ENCODE data around the gene LRBA.

The LRBA gene

DNA sequence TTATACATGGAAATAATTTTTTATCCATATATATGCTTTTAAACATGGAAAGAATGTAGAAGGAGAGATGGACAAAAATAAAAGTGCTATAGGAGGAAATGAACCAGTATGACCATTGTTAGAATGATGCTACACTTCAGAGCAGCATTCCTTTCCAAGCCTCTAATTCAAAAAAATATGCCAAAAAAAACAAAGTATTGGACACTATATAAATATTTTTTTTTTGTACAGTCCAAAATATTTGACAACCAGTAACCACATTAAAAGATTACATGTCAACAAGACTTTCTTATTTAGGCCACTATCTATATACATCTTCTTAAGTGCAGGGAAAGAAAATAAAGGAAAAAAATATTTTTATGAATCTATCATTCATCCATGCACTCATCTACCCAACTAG, 198.6 kb downstream of the LRBA start:
- no peak overlapping the region for H3K4me2 ChIP-seq
- no peak overlapping the region for H3K9ac ChIP-seq
- no peaks in the 10 kb centered on the region for H3K27me3 ChIP-seq
- no peaks in the 10 kb centered on the region for H4K20me1 ChIP-seq
- no peak for TF ChIP-seq Cebpa-rat (IDR thresholded peaks at IDR 0.05)
- no peak overlapping the region for H3K27ac ChIP-seq
- no peaks in the 10 kb centered on the region for H3K36me3 ChIP-seq
- no peak overlapping the region for H3K4me3 ChIP-seq
- no peaks in the 10 kb centered on the region for H3K4me1 ChIP-seq
- H3K9me3 ChIP-seq, result no peaks in the 10 kb centered on the region

DNA sequence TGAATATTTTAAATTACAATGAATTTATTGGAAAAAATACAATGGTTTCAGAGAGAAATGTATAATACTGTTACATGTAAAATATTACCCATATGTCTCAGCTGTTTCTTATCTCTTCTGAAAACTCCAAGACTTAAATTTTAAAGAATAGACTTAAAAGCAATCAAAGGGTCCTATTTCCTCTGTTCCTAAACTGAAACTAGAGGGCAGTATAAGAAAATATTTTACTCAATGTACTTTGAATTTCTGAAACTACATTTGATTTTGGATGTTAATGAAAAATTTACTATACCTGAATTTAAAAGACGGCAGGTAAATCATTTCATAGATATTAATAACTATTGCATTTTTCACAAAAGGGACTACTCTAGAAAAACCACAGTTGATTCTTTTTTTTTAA, 200.2 kb downstream of the LRBA start:
- H3K4me1 ChIP-seq, result no peaks in the 10 kb centered on the region
- no peaks in the 10 kb centered on the region for H3K27me3 ChIP-seq
- H3K4me3 ChIP-seq, result no peak overlapping the region
- no peaks in the 10 kb centered on the region for H3K9me3 ChIP-seq
- H3K4me2 ChIP-seq, result no peak overlapping the region
- no peaks in the 10 kb centered on the region for H3K36me3 ChIP-seq
- no peak overlapping the region for H3K9ac ChIP-seq
- TF ChIP-seq Cebpa-rat (IDR thresholded peaks at IDR 0.05), result no peak
- no peaks in the 10 kb centered on the region for H4K20me1 ChIP-seq
- H3K27ac ChIP-seq, result no peak overlapping the region

DNA sequence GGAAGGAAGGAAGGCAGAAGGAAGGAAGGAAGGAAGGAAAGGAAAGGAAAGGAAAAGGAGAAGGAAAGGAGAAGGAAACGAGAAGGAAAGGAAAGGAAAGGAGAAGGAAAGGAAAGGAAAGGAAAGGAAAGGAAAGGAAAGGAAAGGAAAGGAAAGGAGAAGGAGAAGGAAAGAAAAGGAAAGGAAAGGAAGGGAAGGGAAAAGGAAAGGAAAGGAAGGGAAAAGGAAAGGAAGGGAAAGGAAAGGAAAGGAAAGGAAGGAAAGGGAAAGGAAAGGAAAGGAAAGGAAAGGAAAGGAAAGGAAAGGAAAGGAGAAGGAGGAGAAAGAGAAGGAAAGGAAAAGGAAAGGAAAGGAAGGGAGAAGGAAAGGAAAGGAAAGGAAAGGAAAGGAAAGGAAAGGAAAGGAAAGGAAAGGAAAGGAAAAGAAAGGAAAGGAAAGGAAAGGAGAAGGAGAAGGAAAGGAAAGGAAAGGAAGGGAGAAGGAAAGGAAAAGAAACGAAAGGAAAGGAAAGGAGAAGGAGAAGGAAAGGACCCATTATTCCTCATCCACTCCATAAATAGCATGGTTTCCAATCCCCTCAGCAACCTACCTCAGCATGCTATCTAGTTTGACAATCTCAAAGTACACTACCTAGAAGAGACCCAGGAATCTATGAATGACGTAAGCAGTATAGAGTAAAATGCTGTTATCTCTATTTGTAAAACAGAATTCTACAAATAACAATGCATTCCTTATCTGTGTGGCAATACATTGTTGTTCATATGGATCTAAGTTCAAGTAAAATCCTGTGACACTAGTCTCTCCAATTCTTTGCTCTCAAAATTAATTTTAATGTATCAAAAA, 209.7 kb downstream of the LRBA start:
- TF ChIP-seq Cebpa-rat (IDR thresholded peaks at IDR 0.05), result no peak
- H3K9me3 ChIP-seq, result no peaks in the 10 kb centered on the region
- H3K4me2 ChIP-seq, result no peak overlapping the region
- no peak overlapping the region for H3K9ac ChIP-seq
- H3K27me3 ChIP-seq, result no peaks in the 10 kb centered on the region
- no peaks in the 10 kb centered on the region for H4K20me1 ChIP-seq
- no peaks in the 10 kb centered on the region for H3K36me3 ChIP-seq
- H3K27ac ChIP-seq, result no peak overlapping the region
- no peaks in the 10 kb centered on the region for H3K4me1 ChIP-seq
- no peak overlapping the region for H3K4me3 ChIP-seq

DNA sequence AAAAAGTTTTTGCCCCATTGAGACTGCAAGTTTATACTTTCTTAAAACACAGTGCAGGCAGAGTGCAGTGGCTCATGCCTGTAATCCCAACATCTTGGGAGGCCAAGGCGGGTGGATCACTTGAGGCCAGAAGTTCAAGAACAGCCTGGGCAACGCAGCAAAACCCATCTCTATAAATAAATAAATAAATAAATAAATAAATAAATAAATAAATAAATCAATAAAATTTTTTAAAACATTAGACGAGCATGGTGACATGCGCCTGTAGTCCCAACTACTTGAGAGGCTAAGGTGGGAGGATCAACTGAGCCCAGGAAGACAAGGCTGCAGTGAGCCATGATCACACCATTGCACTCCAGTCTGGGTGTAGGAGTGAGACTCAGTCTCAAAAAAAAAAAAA, 213.3 kb downstream of the LRBA start:
- H3K9me3 ChIP-seq, result no peaks in the 10 kb centered on the region
- no peak overlapping the region for H3K9ac ChIP-seq
- H3K36me3 ChIP-seq, result no peaks in the 10 kb centered on the region
- H3K27me3 ChIP-seq, result no peaks in the 10 kb centered on the region
- H3K4me2 ChIP-seq, result no peak overlapping the region
- no peaks in the 10 kb centered on the region for H3K4me1 ChIP-seq
- no peak overlapping the region for H3K4me3 ChIP-seq
- no peak for TF ChIP-seq Cebpa-rat (IDR thresholded peaks at IDR 0.05)
- H3K27ac ChIP-seq, result no peak overlapping the region
- no peaks in the 10 kb centered on the region for H4K20me1 ChIP-seq

DNA sequence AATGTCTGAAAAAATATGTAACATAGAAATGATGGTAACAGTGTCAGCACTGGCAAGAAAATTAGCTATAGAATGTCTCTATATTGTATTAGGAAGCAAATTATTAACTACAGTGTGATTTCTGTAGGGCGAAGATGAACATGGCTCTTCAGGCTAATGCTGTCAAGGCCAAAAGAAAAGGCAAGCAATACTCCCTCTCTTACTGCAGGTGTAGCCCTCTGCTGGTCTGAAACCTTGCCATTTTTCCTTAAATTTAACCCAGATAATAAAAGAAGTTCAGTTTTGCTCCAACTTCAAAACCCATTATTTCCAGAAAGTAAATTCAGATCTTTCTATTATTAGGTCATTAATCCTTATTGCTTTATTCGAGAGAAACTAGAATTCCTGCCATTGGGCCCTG, 215.9 kb downstream of the LRBA start:
- Histone ChIP-seq H4K20me1 (no peaks in the 10 kb centered on the region), H3K27me3 (no peaks in the 10 kb centered on the region), H3K9me3 (no peaks in the 10 kb centered on the region), H3K4me3 (no peak overlapping the region), H3K4me1 (no peaks in the 10 kb centered on the region), H3K9ac (no peak overlapping the region), H3K4me2 (no peak overlapping the region), H3K27ac (no peak overlapping the region), H3K36me3 (no peaks in the 10 kb centered on the region)
- TF ChIP-seq Cebpa-rat (IDR thresholded peaks at IDR 0.05), result no peak

DNA sequence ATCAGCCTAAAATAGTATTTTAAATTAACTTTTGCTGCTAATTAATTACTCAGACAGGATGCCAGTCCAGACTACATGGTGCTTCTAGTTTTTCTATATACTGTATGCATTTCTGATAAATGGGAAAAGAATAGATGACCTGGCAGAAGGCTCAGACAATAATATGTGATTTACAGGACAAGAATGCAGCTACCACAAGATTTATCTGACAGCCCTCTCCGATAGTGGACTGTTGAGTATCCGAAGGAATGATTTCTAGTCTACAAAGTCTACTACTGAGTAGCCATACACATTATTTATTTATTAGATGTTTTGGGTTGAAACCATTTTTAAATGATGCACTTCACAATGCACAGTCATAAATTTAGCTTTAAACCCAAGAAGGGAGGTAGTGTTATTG, 220.4 kb downstream of the LRBA start:
- H4K20me1 ChIP-seq, result no peaks in the 10 kb centered on the region
- H3K36me3 ChIP-seq, result no peaks in the 10 kb centered on the region
- H3K4me3 ChIP-seq, result no peak overlapping the region
- H3K4me2 ChIP-seq, result no peak overlapping the region
- H3K27me3 ChIP-seq, result no peaks in the 10 kb centered on the region
- no peaks in the 10 kb centered on the region for H3K9me3 ChIP-seq
- H3K27ac ChIP-seq, result no peak overlapping the region
- H3K9ac ChIP-seq, result no peak overlapping the region
- TF ChIP-seq Cebpa-rat (IDR thresholded peaks at IDR 0.05), result no peak
- peaks cover 6% of the 10 kb centered on the region; the same call in 1 of the 2 replicates for H3K4me1 ChIP-seq

DNA sequence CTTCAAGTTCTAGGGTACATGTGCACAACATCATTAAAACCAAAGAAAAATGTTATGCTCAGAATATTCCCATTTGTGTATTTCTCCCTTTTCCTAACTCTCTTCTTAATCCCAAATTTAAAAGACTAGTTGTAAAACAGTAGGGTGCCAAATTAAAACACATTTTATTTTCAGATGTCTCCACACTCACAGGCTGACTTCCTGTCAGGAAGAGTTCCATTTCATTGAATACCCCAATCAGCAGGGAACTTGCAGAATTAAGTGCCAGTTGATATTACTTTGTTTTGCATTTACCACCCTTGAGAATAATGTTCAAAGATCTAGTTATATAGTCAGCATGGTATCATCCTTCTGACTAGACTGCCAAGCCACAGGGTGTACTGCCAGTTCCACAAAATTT, 225.2 kb downstream of the LRBA start:
- no peak for TF ChIP-seq Cebpa-rat (IDR thresholded peaks at IDR 0.05)
- H4K20me1 ChIP-seq, result no peaks in the 10 kb centered on the region

DNA sequence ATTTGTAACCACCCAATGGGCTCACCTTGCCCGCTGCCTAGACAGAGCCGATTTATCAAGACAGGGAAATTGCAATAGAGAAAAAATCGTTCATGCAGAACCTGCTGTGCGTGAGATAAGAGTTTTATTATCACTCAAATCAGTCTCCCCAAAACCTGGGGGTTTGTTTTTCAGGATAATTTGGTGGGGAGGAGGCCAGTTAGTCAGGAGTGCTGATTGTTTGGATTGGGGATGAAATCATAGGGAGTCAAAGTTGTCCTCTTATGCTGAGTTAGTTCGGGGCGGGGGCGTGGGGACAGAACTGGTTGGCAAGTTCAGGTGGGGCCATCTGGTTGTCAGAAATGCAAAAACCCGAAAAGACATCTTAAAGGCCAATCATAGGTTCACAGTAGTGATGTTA, 230.1 kb downstream of the LRBA start:
- peaks cover 4% of the 10 kb centered on the region; the same call in 1 of the 2 replicates for H3K4me1 ChIP-seq
- no peaks in the 10 kb centered on the region for H4K20me1 ChIP-seq
- no peak overlapping the region for H3K9ac ChIP-seq
- H3K4me2 ChIP-seq, result no peak overlapping the region
- no peaks in the 10 kb centered on the region for H3K36me3 ChIP-seq
- no peak overlapping the region for H3K4me3 ChIP-seq
- no peaks in the 10 kb centered on the region for H3K27me3 ChIP-seq
- TF ChIP-seq Cebpa-rat (IDR thresholded peaks at IDR 0.05), result no peak
- H3K9me3 ChIP-seq, result no peaks in the 10 kb centered on the region
- no peak overlapping the region for H3K27ac ChIP-seq

More for the DNA sequence above, 225.2 kb downstream of the LRBA start:
- Histone ChIP-seq H3K4me2 (peak overlapping the region; percentile 27; the same call in 1 of the 2 replicates), H3K27ac (no peak overlapping the region), H3K9me3 (no peaks in the 10 kb centered on the region), H3K4me1 (peaks cover 7% of the 10 kb centered on the region; the same call in 1 of the 2 replicates), H3K27me3 (no peaks in the 10 kb centered on the region), H3K4me3 (no peak overlapping the region), H3K9ac (no peak overlapping the region), H3K36me3 (no peaks in the 10 kb centered on the region)

DNA sequence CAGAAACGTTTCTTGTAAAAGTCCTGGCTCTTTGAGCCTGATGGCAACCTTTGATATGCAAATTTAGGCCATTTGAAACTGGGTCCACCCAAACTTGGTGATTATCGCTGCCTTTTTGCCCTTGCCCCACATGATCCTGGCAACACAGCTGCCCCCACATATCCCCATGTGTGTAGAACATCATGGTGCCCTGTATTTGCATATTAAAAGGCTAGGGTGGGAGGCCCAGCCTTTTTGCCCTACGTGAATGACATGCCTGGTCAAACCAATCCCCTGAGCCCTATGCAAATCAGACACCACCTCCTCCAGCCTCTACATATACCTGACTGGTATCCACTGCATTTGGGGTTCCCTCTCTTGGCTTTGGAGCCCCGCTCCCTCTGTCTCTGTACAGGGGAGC, 230.8 kb downstream of the LRBA start:
- H3K9me3 ChIP-seq, result no peaks in the 10 kb centered on the region
- no peak overlapping the region for H3K4me3 ChIP-seq
- H3K4me2 ChIP-seq, result no peak overlapping the region
- no peak overlapping the region for H3K9ac ChIP-seq
- H4K20me1 ChIP-seq, result no peaks in the 10 kb centered on the region
- no peak overlapping the region for H3K27ac ChIP-seq
- no peaks in the 10 kb centered on the region for H3K4me1 ChIP-seq
- TF ChIP-seq Cebpa-rat (IDR thresholded peaks at IDR 0.05), result no peak
- no peaks in the 10 kb centered on the region for H3K36me3 ChIP-seq
- H3K27me3 ChIP-seq, result no peaks in the 10 kb centered on the region

DNA sequence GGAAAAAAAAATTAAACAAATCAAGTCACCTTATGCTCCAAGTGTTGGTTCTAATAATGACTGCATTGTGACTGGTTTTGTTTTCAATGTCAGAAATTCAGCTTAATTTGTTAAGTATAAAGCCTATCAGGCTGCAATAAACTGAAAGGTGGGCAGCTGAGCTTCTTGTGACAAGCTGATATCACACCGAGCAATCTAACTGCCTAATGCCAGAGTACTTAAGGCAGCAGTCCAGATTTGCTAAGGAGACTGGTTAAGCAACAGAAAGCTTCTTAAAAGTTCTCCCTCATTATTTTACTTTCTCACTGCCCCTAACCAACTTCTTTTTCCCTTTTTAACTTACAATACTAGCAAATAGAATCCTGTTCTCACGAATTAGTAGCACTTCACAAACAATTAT, 232.2 kb downstream of the LRBA start:
- TF ChIP-seq Cebpa-rat (IDR thresholded peaks at IDR 0.05), result no peak
- Histone ChIP-seq H4K20me1 (no peaks in the 10 kb centered on the region), H3K4me3 (no peak overlapping the region), H3K27me3 (no peaks in the 10 kb centered on the region), H3K4me1 (no peaks in the 10 kb centered on the region), H3K36me3 (no peaks in the 10 kb centered on the region), H3K27ac (no peak overlapping the region), H3K4me2 (no peak overlapping the region), H3K9ac (no peak overlapping the region), H3K9me3 (no peaks in the 10 kb centered on the region)
